OCI-LY3 (cell line): ENCODE measurements around the gene PBX3.

Source experiments
- CTCF ChIP-seq: fragments of 200-600, 300-600 bp; sonication (generic); IDR thresholded peaks from 2 replicates; pipeline ENCODE4 v1.5.1; 2014; ENCODE audit warnings: antibody characterized with exemption, low read length, low read depth
- EZH2phosphoT487 ChIP-seq: fragments of 200-600 bp; shearing (Covaris generic); IDR thresholded peaks from 2 replicates; pipeline ENCODE4 v1.6.1; 2018; ENCODE audit warnings: antibody characterized with exemption, mixed run types, low read depth

- no peak for TF ChIP-seq CTCF
- TF ChIP-seq EZH2phosphoT487 = no peak
These were observed 222.3 kb downstream of the PBX3 start for GRCh38 chr9:125969462-125969861.
